HepG2 (cell line): ENCODE data around the gene NPB. TPM values are rescaled to one million over a fixed set of nuclear protein-coding genes. Genes with fewer than 3 reads are reported as not detected.
A peak's percentile ranks its signal among the peaks of the same experiment; 100 is the strongest.

ENCODE experiments used
- ATAC-seq: fragments of 200-7000 bp; cut with Tn5 transposase; 3 replicates; pipeline ENCODE4 v1.9.1; 2020; ENCODE audit warnings: mild to moderate bottlenecking, moderate library complexity
- BruUV-seq: library from RNA; stranded (reverse); fragments of 400-500 nt; replicated peaks from 2 replicates; lab custom pipeline; 2021; lab: Mats Ljungman, UMichigan
- CTCF ChIA-PET: fragments of 300-600 bp; formaldehyde crosslinking; extraction: SDS; loops from one replicate; lab custom pipeline; 2021; ENCODE audit warnings: low total read pairs, inconsistent platforms, low intra/inter-chr PET ratio; lab: Yijun Ruan, JAX
- POLR2A ChIA-PET: fragments of 350-600 bp; sonication (Branson Sonifier 250); formaldehyde crosslinking; loops from one replicate; lab custom pipeline; 2020; ENCODE audit warnings: antibody characterized with exemption, inconsistent platforms; lab: Yijun Ruan, JAX
- DNase-seq: peaks from one replicate; pipeline ENCODE4 v3.0.0-alpha.2; 2015; ENCODE audit warnings: low spot score
- FAIRE-seq: peaks from 3 replicates; lab custom pipeline; 2011; peaks lifted over from hg19 to GRCh38; lab: Jason Lieb, UNC
- H2AFZ ChIP-seq: one replicate; pipeline ENCODE4 v1.6.1; 2011; ENCODE audit warnings: low read length, inconsistent platforms
- H3K27ac ChIP-seq: fragments of 300-600 bp; 3 replicates; pipeline ENCODE4 v1.8.0; 2011; ENCODE audit warnings: mixed run types, mild to moderate bottlenecking, mixed read lengths, low read length, inconsistent platforms; ENCODE audit not compliant: insufficient read depth; ENCODE audit errors: extremely low read length
- H3K27me3 ChIP-seq, 2 experiments: fragments of 200-600 bp in 1 of 2; 2 replicates in 1 of 2; 3 replicates in 1 of 2; pipeline versions ENCODE4 v1.6.0 to v1.8.0; 2011; ENCODE audit warnings: low read length in 2 of 2, mild to moderate bottlenecking in 2 of 2, moderate library complexity in 2 of 2, inconsistent platforms in 1 of 2; ENCODE audit not compliant: insufficient read depth in 2 of 2, control insufficient read depth in 1 of 2
- H3K36me3 ChIP-seq, 2 experiments: fragments of 200-600 bp in 1 of 2; replicated peaks in 1 of 2; 2 replicates in 1 of 2; 3 replicates in 1 of 2; pipeline versions ENCODE4 v1.5.1 to v1.8.0; 2011; ENCODE audit warnings: low read length in 2 of 2, inconsistent platforms in 1 of 2; ENCODE audit not compliant: insufficient read depth in 2 of 2, control insufficient read depth in 1 of 2
- H3K4me1 ChIP-seq: 2 replicates; pipeline ENCODE4 v1.5.1; 2012; ENCODE audit warnings: low read length, inconsistent platforms; ENCODE audit not compliant: insufficient read depth
- H3K4me2 ChIP-seq: 2 replicates; pipeline ENCODE4 v1.6.0; 2011; ENCODE audit warnings: low read depth, low read length, inconsistent platforms
- H3K4me3 ChIP-seq, 3 experiments: fragments of 200-600 bp in 1 of 3; sonication (generic), shearing (Covaris generic) in 1 of 3; replicated peaks in 1 of 3; 2 replicates each; pipeline ENCODE4 v1.5.1; 2011 to 2016; ENCODE audit warnings: low read length in 3 of 3, inconsistent platforms in 2 of 3, low read depth in 2 of 3, mild to moderate bottlenecking in 2 of 3, control low read depth in 1 of 3, mixed read lengths in 1 of 3; ENCODE audit not compliant: insufficient read depth in 1 of 3
- H3K79me2 ChIP-seq: one replicate; pipeline ENCODE4 v1.6.1; 2011; ENCODE audit warnings: low read length, inconsistent platforms; ENCODE audit not compliant: insufficient read depth
- H3K9ac ChIP-seq: 2 replicates; pipeline ENCODE4 v1.6.0; 2011; ENCODE audit warnings: mild to moderate bottlenecking, low read depth, low read length, inconsistent platforms; ENCODE audit not compliant: insufficient read depth
- H3K9me3 ChIP-seq: 2 replicates; pipeline ENCODE4 v1.5.1; 2012; ENCODE audit warnings: mild to moderate bottlenecking, low read length
- H4K20me1 ChIP-seq: 2 replicates; pipeline ENCODE4 v1.6.0; 2011; ENCODE audit warnings: inconsistent platforms, mild to moderate bottlenecking, low read length, moderate library complexity; ENCODE audit not compliant: insufficient read depth
- AGO1 ChIP-seq: fragments of 200-400 bp; formaldehyde crosslinking; IDR thresholded peaks from 2 replicates; pipeline ENCODE4 v1.6.1; 2017; ENCODE audit warnings: mild to moderate bottlenecking, low read depth, low read length, moderate library complexity; ENCODE audit not compliant: poor library complexity, severe bottlenecking
- CCDC6 ChIP-seq: sonication (generic); formaldehyde crosslinking; IDR thresholded peaks from 2 replicates; pipeline ENCODE4 v1.8.1; 2022; ENCODE audit warnings: mild to moderate bottlenecking, missing genetic modification reagents, moderate library complexity
- CHD4 ChIP-seq: fragments of 200-600 bp; sonication (generic); IDR thresholded peaks from 2 replicates; pipeline ENCODE4 v1.7.0; 2017; ENCODE audit warnings: mild to moderate bottlenecking, low read length, borderline replicate concordance
- EED ChIP-seq: sonication (generic); formaldehyde crosslinking; IDR thresholded peaks from 2 replicates; pipeline ENCODE4 v1.5.0; 2020; ENCODE audit warnings: mild to moderate bottlenecking, missing genetic modification reagents
- HNF4A ChIP-seq: sonication (generic); formaldehyde crosslinking; IDR thresholded peaks from 2 replicates; pipeline ENCODE4 v1.4.0; 2020; ENCODE audit warnings: missing genetic modification reagents
- KAT2B ChIP-seq: fragments of 150-350 bp; IDR thresholded peaks from 2 replicates; pipeline ENCODE4 v1.6.1; 2014; ENCODE audit warnings: low read depth, low read length, borderline replicate concordance
- KDM6A ChIP-seq: IDR thresholded peaks from 2 replicates; pipeline ENCODE4 v1.6.1; 2016; ENCODE audit warnings: low read depth
- LCORL ChIP-seq, 2 experiments: fragments of 450-650 bp in 1 of 2; sonication (generic) in 1 of 2; formaldehyde crosslinking in 1 of 2; IDR thresholded peaks; 2 replicates each; pipeline versions ENCODE4 v1.5.0 to v1.6.1; 2017 to 2020; ENCODE audit warnings: antibody characterized with exemption in 1 of 2, missing genetic modification reagents in 1 of 2
- MBD4 ChIP-seq: IDR thresholded peaks from 2 replicates; pipeline ENCODE4 v1.6.1; 2012; ENCODE audit warnings: low read length, inconsistent platforms, borderline replicate concordance
- MTF2 ChIP-seq: sonication (generic); formaldehyde crosslinking; IDR thresholded peaks from 2 replicates; pipeline ENCODE4 v1.5.0; 2020; ENCODE audit warnings: missing genetic modification reagents, borderline replicate concordance
- RARA ChIP-seq: IDR thresholded peaks from 2 replicates; pipeline ENCODE4 v1.6.1; 2016; ENCODE audit warnings: missing genetic modification reagents, missing compliant biosample characterization
- SCMH1 ChIP-seq: sonication (generic); formaldehyde crosslinking; IDR thresholded peaks from 2 replicates; pipeline ENCODE4 v1.9.0; 2021; ENCODE audit warnings: missing genetic modification reagents, mild to moderate bottlenecking, borderline replicate concordance
- SMAD1 ChIP-seq: sonication (generic); formaldehyde crosslinking; IDR thresholded peaks from 2 replicates; pipeline ENCODE4 v1.4.0; 2020; ENCODE audit warnings: missing genetic modification reagents, low read depth, mild to moderate bottlenecking, borderline replicate concordance
- SP5 ChIP-seq: IDR thresholded peaks from 2 replicates; pipeline ENCODE4 v1.6.1; 2016; ENCODE audit warnings: low read depth, borderline replicate concordance
- TEAD3 ChIP-seq: optimal IDR thresholded peaks from 2 replicates; pipeline ENCODE3; 2016; ENCODE audit warnings: borderline replicate concordance
- ZBTB20 ChIP-seq: sonication (generic); formaldehyde crosslinking; IDR thresholded peaks from 2 replicates; pipeline ENCODE4 v1.8.1; 2023; ENCODE audit warnings: missing genetic modification reagents, low read depth, mild to moderate bottlenecking, borderline replicate concordance
- ZNF253 ChIP-seq: sonication (generic); formaldehyde crosslinking; IDR thresholded peaks from 2 replicates; pipeline ENCODE4 v1.8.0; 2022; ENCODE audit warnings: mild to moderate bottlenecking, missing genetic modification reagents, borderline replicate concordance
- ZNF34 ChIP-seq: sonication (generic); formaldehyde crosslinking; IDR thresholded peaks from 2 replicates; pipeline ENCODE4 v1.4.0; 2020; ENCODE audit warnings: mild to moderate bottlenecking, missing genetic modification reagents, borderline replicate concordance
- ZNF383 ChIP-seq: sonication (generic); formaldehyde crosslinking; IDR thresholded peaks from 2 replicates; pipeline ENCODE4 v1.4.0; 2020; ENCODE audit warnings: missing genetic modification reagents, mild to moderate bottlenecking, borderline replicate concordance
- ZNF589 ChIP-seq: sonication (generic); formaldehyde crosslinking; conservative IDR thresholded peaks from 2 replicates; pipeline ENCODE4 v1.8.0; 2022; ENCODE audit warnings: mild to moderate bottlenecking, moderate library complexity, missing genetic modification reagents
- ZNF737 ChIP-seq: sonication (generic); formaldehyde crosslinking; IDR thresholded peaks from 2 replicates; pipeline ENCODE4 v1.5.0; 2020; ENCODE audit warnings: missing genetic modification reagents, mild to moderate bottlenecking, borderline replicate concordance
- ZNF761 ChIP-seq: sonication (generic); formaldehyde crosslinking; conservative IDR thresholded peaks from 2 replicates; pipeline ENCODE4 v1.4.0; 2020; ENCODE audit warnings: mild to moderate bottlenecking, missing genetic modification reagents
- ZNF788 ChIP-seq: sonication (generic); formaldehyde crosslinking; IDR thresholded peaks from 2 replicates; pipeline ENCODE4 v1.5.0; 2020; ENCODE audit warnings: mild to moderate bottlenecking, missing genetic modification reagents, borderline replicate concordance
- ZNF879 ChIP-seq: sonication (generic); formaldehyde crosslinking; IDR thresholded peaks from 2 replicates; pipeline ENCODE4 v1.8.1; 2023; ENCODE audit warnings: missing genetic modification reagents
- WGBS: methylation state at CpG from one replicate; pipeline ENCODE4 v1.1.6; 2017; ENCODE audit warnings: low lambda C conversion rate; 5-methylcytosine and 5-hydroxymethylcytosine counted together
- in situ Hi-C: cut with HindIII; loops from 2 replicates; pipeline ENCODE4 v1.10.0; 2017; ENCODE audit warnings: low pct_unique_long_range_greater_than_20kb; ENCODE audit not compliant: extremely low pct_ligation_motif_present
- intact Hi-C: fragments of 100-400 bp; cut with micrococcal nuclease; formaldehyde crosslinking; loops from one replicate; pipeline ENCODE4 v1.10.0; 2022; ENCODE audit not compliant: unreplicated experiment
- polyA plus RNA-seq, 8 experiments: library from polyadenylated mRNA; depleted of rRNA in 3 of 8; stranded (reverse) in 7 of 8; unstranded in 1 of 8; fragments of >200 nt; fragmentation: Illumina TruSeq in 4 of 8; extraction: Trizol in 4 of 8; gene quantifications; 2 replicates each; pipeline versions ENCODE4 v1.2.1 to v1.2.3, GENCODE V29; 2011 to 2016; ENCODE audit warnings: low read depth in 4 of 8, missing spikeins in 1 of 8, mixed read lengths in 1 of 8; ENCODE audit not compliant: insufficient read depth in 1 of 8
- total RNA-seq, 5 experiments: library from RNA; depleted of rRNA; stranded (reverse); fragments of >200 nt; fragmentation: Illumina TruSeq; extraction: Trizol; gene quantifications; 2 replicates each; pipeline ENCODE4 v1.2.3, GENCODE V29; 2016; ENCODE audit warnings: low read depth in 1 of 5

The NPB gene
- total and polyA plus RNA-seq, 2 of the 13 experiments (the other 11 are each of a cell fraction or from before 2014, with no cell fraction given): 0.11 to 0.93 TPM

GRCh38 chr17:81931557-81932332, 29.7 kb downstream of the NPB start (continued):
- peak; percentile 68; the same call in 1 of the 2 replicates for TF ChIP-seq ZNF34 (CRISPR knock-in tag)
- TF ChIP-seq MBD4: no peak
- 0 out of 2 replicates have a peak, but pooled peaks have one; percentile 8 for TF ChIP-seq SMAD1 (CRISPR knock-in tag)
- TF ChIP-seq ZNF253 (CRISPR knock-in tag): 0 out of 2 replicates have a peak, but pooled peaks have one; percentile 5
- TF ChIP-seq AGO1: peak; percentile 99
- no peak for TF ChIP-seq RARA (CRISPR knock-in tag)
- TF ChIP-seq CHD4: no peak
- no peak for TF ChIP-seq KAT2B
- 0 out of 2 replicates have a peak, but pooled peaks have one; percentile 49 for TF ChIP-seq ZNF761 (CRISPR knock-in tag)

- ATAC-seq: no peak
- Histone ChIP-seq H3K4me3 (no peak overlapping the region), H3K27ac (no peak overlapping the region), H4K20me1 (peaks cover 5% of the 10 kb centered on the region; the same call in 1 of the 2 replicates), H3K4me1 (peaks cover 52% of the 10 kb centered on the region), H3K9me3 (no peaks in the 10 kb centered on the region), H3K4me2 (no peak overlapping the region), H2AFZ (no peak overlapping the region), H3K27me3 (no peaks in the 10 kb centered on the region; a peak in 1 of 5 replicates), H3K9ac (no peak overlapping the region; the same call in 1 of the 2 replicates), H3K79me2 (peaks cover 22% of the 10 kb centered on the region), H3K36me3 (peaks cover 11 to 28% of the 10 kb centered on the region in 2 experiments)
- no peak for DNase-seq
- in situ Hi-C loops: no loop called here
- 95% methylated on average over 7 of the region's 9 CpGs for WGBS
- TSS peak; percentile 33 for BruUV-seq
- POLR2A ChIA-PET: interaction anchor here (1.1 to 2.0 kb wide), 7 partner anchors 8 to 105 kb away, joined by 3 to 7 read pairs (median 4); partner anchors contain the start of genes CENPX, DCXR and LRRC45
- no peak for FAIRE-seq
- intact Hi-C loops: no loop called here
- CTCF ChIA-PET: no interaction called here
- TF ChIP-seq LCORL (IDR thresholded peaks at IDR 0.05): no peak
- TF ChIP-seq LCORL (CRISPR knock-in tag; IDR thresholded peaks at IDR 0.05): no peak
- TF ChIP-seq TEAD3 (CRISPR knock-in tag): no peak
- no peak for TF ChIP-seq EED (CRISPR knock-in tag)
- TF ChIP-seq SCMH1 (CRISPR knock-in tag): no peak
- no peak for TF ChIP-seq CCDC6
- TF ChIP-seq KDM6A: no peak
- no peak for TF ChIP-seq ZNF737 (CRISPR knock-in tag)
- no peak for TF ChIP-seq SP5 (CRISPR knock-in tag)
- TF ChIP-seq ZNF589: no peak
- no peak for TF ChIP-seq ZBTB20 (CRISPR knock-in tag)
- TF ChIP-seq ZNF383 (CRISPR knock-in tag): no peak
- peak; percentile 18; the same call in 1 of the 2 replicates for TF ChIP-seq HNF4A
- peak; percentile 7; the same call in 1 of the 2 replicates for TF ChIP-seq ZNF788 (CRISPR knock-in tag)
- no peak for TF ChIP-seq MTF2 (CRISPR knock-in tag)
- TF ChIP-seq ZNF879: no peak
Measured at GRCh38 chr17:81932333-81932983, 30.4 kb downstream of the NPB start.
